ENCODE data around the gene ALK.

DNA sequence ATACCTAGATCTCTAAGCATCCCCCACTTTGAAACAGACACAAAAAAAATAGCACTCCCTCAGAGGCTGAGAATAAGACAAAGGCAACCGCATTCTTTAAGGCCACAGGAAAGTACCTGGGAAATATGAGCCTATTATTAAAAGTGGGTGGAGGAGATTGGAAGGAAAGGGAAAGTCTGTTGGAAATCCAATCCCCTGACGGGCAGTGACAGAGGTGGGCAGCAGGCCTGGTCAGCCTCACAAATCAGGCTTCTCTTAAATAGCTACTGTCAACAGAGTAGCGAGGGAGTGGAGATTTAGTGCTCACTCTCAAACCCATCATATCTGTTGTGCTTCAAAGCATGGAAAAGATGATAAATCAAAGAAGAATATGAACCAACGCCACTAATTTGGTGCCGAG, 324.4 kb downstream of the ALK start:
- TF ChIP-seq, protein P1, sequence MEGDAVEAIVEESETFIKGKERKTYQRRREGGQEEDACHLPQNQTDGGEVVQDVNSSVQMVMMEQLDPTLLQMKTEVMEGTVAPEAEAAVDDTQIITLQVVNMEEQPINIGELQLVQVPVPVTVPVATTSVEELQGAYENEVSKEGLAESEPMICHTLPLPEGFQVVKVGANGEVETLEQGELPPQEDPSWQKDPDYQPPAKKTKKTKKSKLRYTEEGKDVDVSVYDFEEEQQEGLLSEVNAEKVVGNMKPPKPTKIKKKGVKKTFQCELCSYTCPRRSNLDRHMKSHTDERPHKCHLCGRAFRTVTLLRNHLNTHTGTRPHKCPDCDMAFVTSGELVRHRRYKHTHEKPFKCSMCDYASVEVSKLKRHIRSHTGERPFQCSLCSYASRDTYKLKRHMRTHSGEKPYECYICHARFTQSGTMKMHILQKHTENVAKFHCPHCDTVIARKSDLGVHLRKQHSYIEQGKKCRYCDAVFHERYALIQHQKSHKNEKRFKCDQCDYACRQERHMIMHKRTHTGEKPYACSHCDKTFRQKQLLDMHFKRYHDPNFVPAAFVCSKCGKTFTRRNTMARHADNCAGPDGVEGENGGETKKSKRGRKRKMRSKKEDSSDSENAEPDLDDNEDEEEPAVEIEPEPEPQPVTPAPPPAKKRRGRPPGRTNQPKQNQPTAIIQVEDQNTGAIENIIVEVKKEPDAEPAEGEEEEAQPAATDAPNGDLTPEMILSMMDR (IDR thresholded peaks at IDR 0.05): no peak
- TF ChIP-seq POLR2A (IDR thresholded peaks at IDR 0.05): no peak

All from Peyer's patch (tissue), 4 donors.